Nephron (organoid): ENCODE results near the gene OTOR.

Experiments
- H3K27ac Mint-ChIP-seq, 3 experiments: 2 replicates each; pipeline ENCODE4 v1.8.0; 2020; ENCODE audit warnings: mixed read lengths in 3 of 3, mild to moderate bottlenecking in 2 of 3, moderate library complexity in 1 of 3
- H3K27me3 Mint-ChIP-seq: 2 replicates; pipeline ENCODE4 v1.8.0; 2021; ENCODE audit warnings: low read depth, mild to moderate bottlenecking, moderate library complexity, mixed read lengths
- H3K36me3 Mint-ChIP-seq: 2 replicates; pipeline ENCODE4 v1.8.0; 2020; ENCODE audit warnings: low read depth, mixed read lengths
- H3K4me1 Mint-ChIP-seq: 2 replicates; pipeline ENCODE4 v1.8.0; 2020; ENCODE audit warnings: mixed read lengths
- H3K4me3 Mint-ChIP-seq, 3 experiments: 2 replicates each; pipeline ENCODE4 v1.8.0; 2020; ENCODE audit warnings: mild to moderate bottlenecking in 3 of 3, mixed read lengths in 3 of 3, moderate library complexity in 2 of 3
- H3K9me3 Mint-ChIP-seq: 2 replicates; pipeline ENCODE4 v1.8.0; 2020; ENCODE audit warnings: mixed read lengths
- TF ChIP-seq, protein P1 (sequence below), 3 experiments: fragments of 200-600 bp; sonication (generic); IDR thresholded peaks; one replicate each; pipeline ENCODE4 v1.5.0; 2021; ENCODE audit warnings: antibody characterized with exemption in 3 of 3; ENCODE audit not compliant: unreplicated experiment in 3 of 3

Gene OTOR

DNA sequence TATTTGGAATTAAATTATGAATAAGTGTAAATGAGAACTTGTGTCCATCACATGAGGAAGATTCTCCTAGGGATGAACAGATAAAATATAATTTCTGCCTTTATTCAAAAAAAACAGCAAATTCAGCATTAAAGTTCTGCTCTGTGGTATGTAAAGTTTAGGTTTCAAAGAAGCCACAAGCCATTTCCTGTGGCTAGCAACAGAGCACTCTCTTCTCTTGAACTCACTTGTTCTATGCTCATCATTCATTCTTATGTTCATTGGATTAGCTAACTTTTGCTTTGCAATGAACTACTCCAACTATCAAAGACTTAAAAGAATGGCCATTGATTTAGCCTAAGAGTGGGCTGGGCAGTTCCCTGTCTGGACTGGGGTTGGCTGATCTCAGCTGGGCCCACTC lies 39.1 kb upstream of the OTOR start:
- H3K9me3 Mint-ChIP-seq, result peaks cover 33% of the 10 kb centered on the region
- H3K27me3 Mint-ChIP-seq, result no peaks in the 10 kb centered on the region
- peaks cover 38% of the 10 kb centered on the region for H3K4me1 Mint-ChIP-seq
- H3K36me3 Mint-ChIP-seq, result peaks cover 10% of the 10 kb centered on the region
- no peak overlapping the region for H3K4me3 Mint-ChIP-seq
- TF ChIP-seq, protein P1, sequence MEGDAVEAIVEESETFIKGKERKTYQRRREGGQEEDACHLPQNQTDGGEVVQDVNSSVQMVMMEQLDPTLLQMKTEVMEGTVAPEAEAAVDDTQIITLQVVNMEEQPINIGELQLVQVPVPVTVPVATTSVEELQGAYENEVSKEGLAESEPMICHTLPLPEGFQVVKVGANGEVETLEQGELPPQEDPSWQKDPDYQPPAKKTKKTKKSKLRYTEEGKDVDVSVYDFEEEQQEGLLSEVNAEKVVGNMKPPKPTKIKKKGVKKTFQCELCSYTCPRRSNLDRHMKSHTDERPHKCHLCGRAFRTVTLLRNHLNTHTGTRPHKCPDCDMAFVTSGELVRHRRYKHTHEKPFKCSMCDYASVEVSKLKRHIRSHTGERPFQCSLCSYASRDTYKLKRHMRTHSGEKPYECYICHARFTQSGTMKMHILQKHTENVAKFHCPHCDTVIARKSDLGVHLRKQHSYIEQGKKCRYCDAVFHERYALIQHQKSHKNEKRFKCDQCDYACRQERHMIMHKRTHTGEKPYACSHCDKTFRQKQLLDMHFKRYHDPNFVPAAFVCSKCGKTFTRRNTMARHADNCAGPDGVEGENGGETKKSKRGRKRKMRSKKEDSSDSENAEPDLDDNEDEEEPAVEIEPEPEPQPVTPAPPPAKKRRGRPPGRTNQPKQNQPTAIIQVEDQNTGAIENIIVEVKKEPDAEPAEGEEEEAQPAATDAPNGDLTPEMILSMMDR (IDR thresholded peaks at IDR 0.05; ENCODE audit: unreplicated experiment in 3 of 3), result no peak
- peak overlapping the region in 2 of 3 experiments; percentile 42 to 60 for H3K27ac Mint-ChIP-seq

DNA sequence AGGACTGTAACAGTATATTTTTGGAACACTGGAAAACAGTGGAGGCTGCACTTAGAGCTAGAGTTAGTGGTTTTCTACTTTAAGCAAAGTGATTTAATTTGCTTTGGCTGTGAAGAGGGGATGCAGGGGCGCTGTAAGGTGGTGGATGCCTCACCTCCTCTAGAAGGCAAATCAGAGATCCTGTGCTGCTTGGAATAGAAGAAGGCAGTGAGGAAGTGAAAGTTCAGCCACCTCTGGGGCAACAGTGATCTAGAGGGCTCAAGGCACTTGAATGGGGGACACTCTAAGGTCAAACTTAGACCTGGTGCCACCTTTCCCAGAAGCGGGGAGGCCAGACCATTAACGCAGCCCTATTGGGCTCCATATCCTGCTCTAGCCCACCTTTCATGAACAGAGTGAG lies 37.4 kb upstream of the OTOR start:
- peaks cover 21% of the 10 kb centered on the region for H3K9me3 Mint-ChIP-seq
- TF ChIP-seq, protein P1 (IDR thresholded peaks at IDR 0.05; ENCODE audit: unreplicated experiment in 3 of 3), result no peak
- H3K27me3 Mint-ChIP-seq, result no peaks in the 10 kb centered on the region
- peak overlapping the region in 1 of 3 experiments; percentile 63 for H3K27ac Mint-ChIP-seq
- peaks cover 4% of the 10 kb centered on the region for H3K36me3 Mint-ChIP-seq
- H3K4me1 Mint-ChIP-seq, result peaks cover 56% of the 10 kb centered on the region
- no peak overlapping the region for H3K4me3 Mint-ChIP-seq

DNA sequence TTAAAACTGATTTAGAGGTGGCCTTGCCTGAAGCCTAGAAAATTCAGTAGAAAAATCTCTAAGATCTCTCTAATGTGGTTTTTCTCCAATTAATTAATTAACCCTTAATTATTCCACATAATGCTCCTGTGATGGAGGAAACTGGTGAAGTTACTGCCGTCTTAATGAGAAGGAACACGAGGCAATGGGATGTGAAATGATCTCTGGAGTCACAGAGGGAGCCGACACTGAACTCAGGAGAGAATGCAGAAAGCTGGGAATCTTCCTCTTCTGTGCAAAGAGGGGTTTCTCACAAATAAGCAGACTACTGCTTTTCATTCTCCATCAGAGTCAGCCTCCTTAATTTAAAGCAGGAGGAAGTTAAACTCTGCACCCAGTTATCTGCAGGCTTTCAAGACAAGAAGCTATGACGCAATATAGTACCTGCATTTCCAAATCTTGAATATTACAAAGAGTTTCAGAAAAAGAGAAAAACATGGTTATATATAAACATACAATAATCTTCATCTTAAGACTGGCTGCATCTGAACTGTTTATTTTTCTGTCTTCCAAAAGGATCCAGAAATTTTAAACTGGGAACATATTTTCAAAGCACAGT lies 36.4 kb upstream of the OTOR start:
- TF ChIP-seq, protein P1 (IDR thresholded peaks at IDR 0.05; ENCODE audit: unreplicated experiment in 3 of 3), result no peak
- Mint-ChIP-seq H3K27ac (peak overlapping the region; percentile 72 to 87 (median 75)), H3K4me3 (no peak overlapping the region), H3K4me1 (peaks cover 61% of the 10 kb centered on the region), H3K36me3 (peaks cover 3% of the 10 kb centered on the region), H3K27me3 (no peaks in the 10 kb centered on the region), H3K9me3 (peaks cover 14% of the 10 kb centered on the region)

DNA sequence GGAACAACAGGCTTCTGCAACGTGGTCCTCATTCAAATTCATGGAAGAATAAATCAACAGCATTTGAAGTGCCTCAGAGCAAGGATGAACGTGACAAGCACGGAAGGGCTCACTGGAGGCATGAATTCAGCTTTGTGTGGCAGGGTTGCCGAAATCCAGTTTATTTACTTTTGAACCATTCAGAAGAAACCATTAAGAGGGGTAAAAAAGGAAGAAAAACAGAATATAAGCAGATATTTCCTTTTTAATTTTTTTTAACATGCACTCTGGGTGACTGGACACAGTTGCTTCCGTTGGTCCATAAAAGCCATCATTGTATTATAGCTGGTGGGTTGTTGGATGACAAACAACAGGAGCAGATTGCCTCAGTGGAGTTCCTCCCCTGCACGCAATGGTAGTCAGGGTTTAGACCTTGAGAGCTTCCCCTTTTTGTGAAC lies 35.6 kb upstream of the OTOR start:
- H3K27me3 Mint-ChIP-seq, result no peaks in the 10 kb centered on the region
- H3K36me3 Mint-ChIP-seq, result no peaks in the 10 kb centered on the region
- H3K4me1 Mint-ChIP-seq, result peaks cover 61% of the 10 kb centered on the region
- H3K9me3 Mint-ChIP-seq, result peaks cover 9% of the 10 kb centered on the region
- H3K27ac Mint-ChIP-seq, result peak overlapping the region; percentile 72 to 87 (median 75)
- peak overlapping the region in 1 of 3 experiments; percentile 62 for H3K4me3 Mint-ChIP-seq
- TF ChIP-seq, protein P1 (IDR thresholded peaks at IDR 0.05; ENCODE audit: unreplicated experiment in 3 of 3), result no peak

DNA sequence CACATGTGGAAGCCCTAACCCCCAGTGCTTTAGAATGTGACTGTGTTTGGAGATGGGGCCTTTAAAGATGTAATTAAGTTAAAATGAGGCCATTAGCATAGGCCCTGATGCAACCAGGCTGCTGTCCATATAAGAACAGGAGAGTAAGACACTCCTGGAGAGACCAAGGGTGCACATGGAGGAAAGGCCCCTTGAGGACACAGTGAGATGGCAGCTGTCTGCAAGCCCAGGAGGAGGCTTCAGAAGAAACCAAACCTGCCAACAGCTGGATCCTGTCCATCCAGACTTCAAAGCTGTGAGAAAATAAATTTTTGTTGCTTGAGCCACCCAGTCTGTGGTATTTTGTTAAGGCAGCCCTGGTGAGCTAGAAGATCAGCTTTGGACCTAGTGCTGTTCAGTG lies 35.1 kb upstream of the OTOR start:
- H3K36me3 Mint-ChIP-seq, result no peaks in the 10 kb centered on the region
- TF ChIP-seq, protein P1 (IDR thresholded peaks at IDR 0.05; ENCODE audit: unreplicated experiment in 3 of 3), result no peak
- no peaks in the 10 kb centered on the region for H3K27me3 Mint-ChIP-seq
- H3K9me3 Mint-ChIP-seq, result peaks cover 4% of the 10 kb centered on the region
- peaks cover 59% of the 10 kb centered on the region for H3K4me1 Mint-ChIP-seq
- peak overlapping the region in 1 of 3 experiments; percentile 17 for H3K4me3 Mint-ChIP-seq
- H3K27ac Mint-ChIP-seq, result peak overlapping the region; percentile 72 to 87 (median 75)

DNA sequence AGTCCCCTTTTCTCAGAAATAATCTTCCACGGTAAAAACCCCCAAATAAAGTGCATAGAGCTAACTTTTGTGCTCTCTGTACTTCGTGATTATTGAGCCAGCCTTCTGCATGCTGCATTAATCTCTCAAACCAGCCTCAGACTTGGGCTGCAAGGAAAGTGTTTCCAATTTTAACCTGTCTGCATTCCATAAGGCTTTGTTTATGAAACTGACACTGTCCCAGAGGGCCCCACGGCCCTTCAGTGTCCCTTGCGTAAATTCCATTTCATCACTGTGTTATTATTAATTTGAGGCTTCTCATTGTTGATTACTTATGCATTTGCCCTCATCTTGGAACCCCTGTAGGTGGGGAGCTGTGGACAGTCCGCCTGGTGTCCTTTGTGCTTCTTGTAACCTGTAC lies 33.9 kb upstream of the OTOR start:
- H3K4me1 Mint-ChIP-seq, result peaks cover 51% of the 10 kb centered on the region
- H3K36me3 Mint-ChIP-seq, result no peaks in the 10 kb centered on the region
- H3K4me3 Mint-ChIP-seq, result peak overlapping the region in 2 of 3 experiments; percentile 0 to 37
- TF ChIP-seq, protein P1 (IDR thresholded peaks at IDR 0.05; ENCODE audit: unreplicated experiment in 3 of 3), result no peak
- H3K9me3 Mint-ChIP-seq, result no peaks in the 10 kb centered on the region
- H3K27ac Mint-ChIP-seq, result peak overlapping the region; percentile 63 to 75 (median 72)
- H3K27me3 Mint-ChIP-seq, result peaks cover 7% of the 10 kb centered on the region
